IPS-NIHi11 (cell line): ENCODE results near the gene IQCN.

ENCODE experiments used
- DNase-seq: peaks from one replicate; pipeline ENCODE4 v3.0.0; 2012; ENCODE audit warnings: mixed read lengths, low spot score

Gene IQCN

DNA sequence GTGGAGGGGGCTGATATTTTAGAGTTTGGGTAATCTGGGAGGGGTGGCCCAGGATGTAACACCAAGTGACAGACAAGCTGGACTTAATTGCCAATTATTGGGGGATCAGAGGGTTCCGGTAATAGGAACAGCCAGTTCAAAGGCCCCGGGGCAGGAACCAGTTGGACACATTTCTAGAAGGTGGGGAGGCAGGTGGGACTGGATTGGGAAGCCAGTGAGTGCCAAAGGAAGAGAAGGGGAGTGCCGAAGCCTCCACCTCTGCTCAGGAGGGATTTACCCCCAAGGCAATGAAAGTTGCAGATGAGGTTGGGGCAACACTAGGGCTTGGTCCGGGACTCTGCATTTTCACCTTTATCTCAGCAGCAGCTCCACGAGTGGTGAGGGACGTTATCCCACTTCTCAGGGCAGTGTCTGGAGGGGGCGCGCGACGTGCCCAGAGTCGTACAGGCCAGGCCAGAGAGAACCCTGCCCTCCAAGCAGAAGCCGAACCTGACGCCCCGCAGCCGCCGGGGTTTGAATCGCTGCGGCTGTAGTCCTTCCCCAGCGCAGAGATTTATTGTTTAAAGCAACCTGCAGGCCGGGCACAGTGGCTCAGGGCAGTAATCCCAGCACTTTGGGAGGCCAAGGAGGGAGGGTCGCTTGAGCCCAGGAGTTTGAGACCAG, 12.9 kb upstream of the IQCN start:
- DNase-seq: no peak

DNA sequence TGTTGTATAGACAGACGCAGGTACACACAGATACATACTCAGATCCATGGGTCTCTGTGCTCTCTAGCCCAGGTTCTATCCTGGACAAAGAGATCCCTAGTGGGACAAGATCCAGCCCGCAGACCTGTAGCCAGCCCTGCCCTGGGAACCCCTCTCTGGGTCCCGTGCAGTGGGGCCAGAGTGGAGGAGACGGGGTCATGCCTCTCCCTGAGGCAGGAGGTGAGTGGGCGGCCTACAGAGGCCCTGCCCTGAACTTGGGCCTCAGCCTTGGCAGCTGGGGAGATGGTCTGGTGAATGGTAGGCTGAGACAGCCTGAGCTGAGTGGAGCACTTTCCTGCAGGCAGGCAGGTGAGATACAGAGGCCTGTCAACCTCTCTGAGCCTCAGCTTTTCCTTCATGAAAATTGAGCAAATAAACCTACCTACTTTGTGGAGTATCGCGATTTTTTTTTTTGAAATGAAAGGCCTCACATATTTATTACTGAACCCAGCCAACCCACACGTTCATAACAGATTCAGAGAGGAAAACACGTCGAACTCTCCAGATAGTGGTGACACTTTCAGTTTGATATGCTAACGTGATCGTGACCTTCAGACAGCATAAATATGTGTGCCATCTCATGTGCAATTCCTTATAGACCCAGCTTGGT, 10.6 kb upstream of the IQCN start:
- no peak for DNase-seq

DNA sequence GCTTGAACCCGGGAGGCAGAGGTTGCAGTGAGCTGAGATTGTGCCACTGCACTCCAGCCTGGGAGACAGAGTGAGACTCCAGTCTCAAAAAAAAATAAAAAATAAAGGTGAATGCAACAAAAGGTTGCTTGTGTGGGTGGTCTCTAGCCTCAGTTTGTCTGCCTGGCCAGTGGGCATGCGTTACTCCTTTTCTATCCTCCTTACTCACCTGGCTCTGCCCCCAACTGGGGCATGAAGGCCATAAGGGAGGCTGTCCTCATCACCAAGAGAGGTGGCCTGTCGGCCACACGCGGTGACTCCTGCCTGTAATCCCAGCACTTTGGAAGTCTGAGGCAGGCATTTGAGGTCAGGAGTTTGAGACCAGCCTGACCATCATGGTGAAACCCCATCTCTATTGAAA, 9.1 kb upstream of the IQCN start:
- no peak for DNase-seq

DNA sequence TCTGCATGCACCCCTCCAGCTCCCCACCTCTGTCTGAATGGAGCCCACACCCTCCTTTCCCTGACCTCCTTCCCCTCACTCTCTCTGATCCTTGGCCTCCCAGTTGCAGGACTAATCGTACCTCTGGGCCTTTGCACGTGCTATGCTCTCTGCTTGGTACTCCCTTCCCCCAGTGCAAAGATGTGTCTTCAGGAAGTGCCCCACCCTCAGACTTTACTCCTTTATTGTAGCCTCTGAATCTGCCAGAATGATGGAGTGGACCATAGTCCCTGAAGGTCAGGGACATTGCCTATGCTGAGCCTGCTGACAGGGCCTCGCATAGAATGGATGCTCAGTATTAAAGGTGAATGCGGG, 8.5 kb upstream of the IQCN start:
- no peak for DNase-seq

DNA sequence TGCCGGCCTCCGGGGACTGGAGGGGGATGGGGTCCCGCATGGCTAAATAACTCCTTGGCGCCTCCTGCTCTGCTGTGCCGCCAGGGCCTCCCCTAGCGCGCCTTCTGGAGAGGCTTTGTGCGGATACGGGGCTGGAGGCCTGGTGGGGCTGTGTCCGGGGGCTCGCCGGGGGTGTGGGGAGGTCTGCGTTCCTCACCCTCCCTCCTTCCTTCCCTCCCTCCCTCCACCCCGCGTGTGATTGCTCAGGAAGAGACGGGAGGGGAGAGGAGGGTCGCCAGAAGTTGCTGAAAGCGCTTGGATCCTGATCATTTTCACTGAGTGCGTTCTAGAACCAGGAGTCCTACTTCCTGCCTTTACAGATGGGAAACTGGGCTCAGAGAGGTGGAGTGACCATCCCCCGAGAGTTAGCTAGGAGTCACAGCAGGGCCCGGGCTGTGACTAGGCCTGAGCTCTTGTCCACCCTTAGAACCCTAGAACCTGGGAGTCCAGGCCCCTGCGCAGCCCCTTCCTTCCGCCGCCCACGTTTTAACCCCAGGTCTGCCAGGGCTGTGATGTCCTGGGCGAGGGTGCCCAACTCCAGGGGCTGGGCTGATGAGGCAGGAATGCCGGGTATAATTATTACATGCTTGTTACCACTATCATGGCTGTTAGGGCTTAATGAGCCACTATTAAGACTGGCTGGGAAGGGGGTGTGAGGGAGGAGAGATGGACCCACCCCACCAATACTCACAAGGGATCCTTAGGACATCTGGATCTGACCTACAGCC, 8.0 kb upstream of the IQCN start:
- no peak for DNase-seq

DNA sequence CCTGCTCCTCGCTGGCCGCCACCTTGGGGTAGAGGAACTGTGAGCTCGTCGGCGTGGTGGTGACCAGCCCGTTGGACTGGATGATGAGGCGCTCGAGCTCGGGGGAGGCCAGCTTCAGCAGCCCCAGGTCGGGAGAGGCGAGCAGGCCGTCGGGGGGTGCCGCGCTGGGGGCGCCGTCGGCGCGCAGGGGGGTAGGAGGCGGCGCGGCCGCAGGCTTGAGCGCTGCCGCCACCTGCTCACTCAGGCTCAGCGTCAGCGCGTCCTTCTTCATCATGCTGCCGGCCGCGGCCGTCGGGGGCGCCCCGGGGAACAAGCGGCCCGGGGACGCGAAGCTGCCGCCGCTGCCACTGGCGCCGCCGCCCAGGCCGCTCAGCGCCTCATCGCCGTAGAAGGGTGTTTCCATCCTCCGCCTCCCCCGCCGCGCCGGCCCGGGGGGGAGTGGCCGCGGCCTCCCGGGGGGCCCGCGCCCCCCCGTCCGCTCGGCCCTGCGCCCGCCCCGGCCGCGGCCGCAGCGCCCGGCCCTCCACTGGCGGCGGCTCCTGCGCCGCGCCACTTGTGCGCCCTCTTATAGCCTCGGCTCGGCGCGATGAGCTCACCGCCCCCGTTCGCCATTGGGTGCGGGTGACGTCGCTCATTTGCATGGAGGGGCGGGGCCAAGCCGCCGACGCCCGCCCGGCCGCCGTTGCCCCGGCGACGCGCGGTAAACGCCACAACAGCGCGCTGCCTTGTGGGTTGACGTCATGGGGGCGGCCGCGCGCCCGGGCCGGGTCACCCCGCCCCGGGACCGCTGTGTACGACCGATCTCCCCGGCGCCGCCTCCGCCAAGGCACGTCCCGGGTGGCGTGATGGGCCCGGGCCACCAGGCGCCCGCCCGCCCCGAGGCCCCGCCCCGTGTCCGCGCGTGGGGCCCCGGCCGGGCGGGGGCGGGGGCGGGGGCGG, 7.1 kb upstream of the IQCN start, which contains the start of gene JUND:
TSS of gene JUND (minus strand) at position 541 of the 939 bp plus-strand sequence. CDS start at position 403, 138 bp downstream.
- DNase-seq: peak; percentile 91

DNA sequence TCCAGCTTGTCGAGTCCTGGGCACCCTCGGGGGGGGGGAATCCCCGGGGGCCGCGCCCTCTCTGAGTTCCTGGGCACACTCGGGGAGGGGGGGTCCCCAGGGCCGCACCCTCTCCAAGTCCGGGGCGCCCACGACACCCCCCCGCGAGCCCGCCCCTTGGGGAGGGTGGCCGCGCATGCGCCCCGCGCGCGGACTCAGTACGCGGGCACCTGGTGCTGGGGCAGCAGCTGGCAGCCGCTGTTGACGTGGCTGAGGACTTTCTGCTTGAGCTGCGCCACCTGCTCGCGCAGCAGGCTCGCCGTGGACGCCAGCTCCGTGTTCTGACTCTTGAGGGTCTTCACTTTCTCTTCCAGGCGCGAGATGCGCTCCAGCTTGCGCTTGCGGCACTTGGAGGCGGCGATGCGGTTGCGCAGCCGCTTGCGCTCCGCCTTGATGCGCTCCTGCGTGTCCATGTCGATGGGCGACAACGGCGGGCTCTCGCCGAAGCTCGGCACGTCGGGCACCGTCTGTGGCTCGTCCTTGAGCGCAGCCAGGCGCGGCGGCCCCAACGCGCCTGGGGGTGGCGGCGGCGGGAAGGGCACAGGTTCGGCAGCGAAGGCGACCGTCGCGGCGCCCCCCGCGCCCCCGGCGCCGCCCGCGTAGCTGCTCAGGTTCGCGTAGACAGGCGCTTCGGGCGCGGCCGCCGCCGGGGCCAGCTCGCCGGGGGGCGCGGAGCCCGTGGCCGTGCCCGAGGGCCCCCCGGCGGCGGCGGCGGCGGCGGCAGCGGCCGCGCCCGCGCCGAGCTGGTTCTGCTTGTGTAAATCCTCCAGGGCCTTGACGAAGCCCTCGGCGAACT, 6.2 kb upstream of the IQCN start:
- peak; percentile 63 for DNase-seq

DNA sequence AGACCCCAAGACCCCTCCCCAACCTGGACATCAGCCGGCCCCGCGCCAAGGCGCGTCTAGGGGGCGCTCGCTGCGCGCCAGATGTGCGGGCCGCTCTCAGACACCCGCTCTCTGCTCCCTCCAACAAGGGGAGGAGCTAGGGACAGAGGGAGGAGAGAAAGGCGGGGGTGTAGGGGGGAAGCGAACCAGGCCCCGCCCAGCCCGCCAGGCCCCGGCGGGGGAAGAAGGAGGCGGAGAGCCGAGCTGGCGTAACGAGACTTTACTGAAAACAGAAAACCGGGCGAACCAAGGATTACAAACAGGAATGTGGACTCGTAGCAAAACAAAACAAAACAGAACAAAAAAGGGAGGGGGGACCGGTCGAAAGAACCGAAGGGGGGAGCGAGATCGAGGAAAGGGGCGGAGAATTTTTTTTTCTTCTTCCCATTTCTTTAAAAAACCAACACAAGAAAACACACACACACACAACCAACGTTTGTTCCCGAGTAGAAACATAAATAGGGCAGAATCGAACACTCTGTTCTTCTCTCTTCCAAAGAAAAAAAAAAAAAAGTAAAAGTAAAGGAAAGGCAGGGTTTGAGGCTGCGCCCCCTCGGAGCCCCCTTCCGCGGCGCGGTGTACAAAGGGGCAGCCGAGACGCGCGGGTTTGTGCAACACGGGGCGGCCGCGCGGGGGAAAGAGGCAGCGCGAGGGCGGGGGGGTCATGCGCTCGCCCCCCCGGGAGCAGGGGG, 5.4 kb upstream of the IQCN start:
- peak; percentile 90 for DNase-seq

DNA sequence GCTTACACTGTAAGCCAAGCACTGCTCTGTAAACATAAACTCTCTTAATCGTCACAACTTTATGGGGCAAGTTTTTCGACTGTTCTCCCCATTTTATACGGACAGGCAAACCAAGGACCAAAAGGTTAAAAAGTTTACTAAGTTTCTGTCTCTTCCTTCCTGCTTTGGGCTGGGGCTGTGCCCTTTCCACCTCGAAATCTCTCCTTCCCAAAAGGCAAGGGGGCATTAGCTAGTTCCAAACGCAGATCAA, 4.9 kb upstream of the IQCN start:
- no peak for DNase-seq

DNA sequence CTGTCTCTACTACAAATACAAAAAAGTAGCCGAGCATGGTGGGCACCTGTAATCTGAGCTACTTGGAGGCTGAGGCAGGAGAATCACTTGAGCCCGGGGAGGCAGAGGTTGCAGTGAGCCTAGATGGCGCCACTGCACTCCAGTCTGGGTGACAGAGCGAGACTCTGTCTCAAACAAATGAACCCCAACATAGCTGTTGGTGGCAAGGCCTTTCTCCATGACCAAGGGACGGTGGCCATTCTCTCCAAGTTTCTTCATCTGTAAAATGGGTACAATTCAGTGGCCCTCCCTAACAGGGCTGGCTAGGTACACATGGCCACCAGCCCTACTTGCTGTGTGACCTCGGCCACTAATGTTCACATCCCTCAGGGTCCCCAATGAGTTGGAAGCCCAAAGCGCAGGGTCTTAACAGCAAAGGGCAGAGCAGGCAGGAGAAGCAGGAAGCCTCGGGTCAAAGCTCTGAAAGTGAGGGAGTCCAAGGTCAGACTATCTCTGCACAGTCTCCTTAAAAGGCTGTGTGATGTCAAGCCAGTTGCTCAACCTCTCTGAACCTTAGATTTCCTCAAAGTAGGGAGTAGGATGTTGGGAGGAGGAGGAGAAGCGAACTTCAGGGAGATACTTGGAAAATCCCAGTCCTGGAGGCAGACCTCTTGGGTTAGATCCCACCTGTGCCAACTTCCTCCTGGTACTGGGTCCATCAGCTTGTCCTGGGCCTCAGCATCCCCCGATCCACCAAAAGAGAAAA, 4.4 kb upstream of the IQCN start:
- no peak for DNase-seq

DNA sequence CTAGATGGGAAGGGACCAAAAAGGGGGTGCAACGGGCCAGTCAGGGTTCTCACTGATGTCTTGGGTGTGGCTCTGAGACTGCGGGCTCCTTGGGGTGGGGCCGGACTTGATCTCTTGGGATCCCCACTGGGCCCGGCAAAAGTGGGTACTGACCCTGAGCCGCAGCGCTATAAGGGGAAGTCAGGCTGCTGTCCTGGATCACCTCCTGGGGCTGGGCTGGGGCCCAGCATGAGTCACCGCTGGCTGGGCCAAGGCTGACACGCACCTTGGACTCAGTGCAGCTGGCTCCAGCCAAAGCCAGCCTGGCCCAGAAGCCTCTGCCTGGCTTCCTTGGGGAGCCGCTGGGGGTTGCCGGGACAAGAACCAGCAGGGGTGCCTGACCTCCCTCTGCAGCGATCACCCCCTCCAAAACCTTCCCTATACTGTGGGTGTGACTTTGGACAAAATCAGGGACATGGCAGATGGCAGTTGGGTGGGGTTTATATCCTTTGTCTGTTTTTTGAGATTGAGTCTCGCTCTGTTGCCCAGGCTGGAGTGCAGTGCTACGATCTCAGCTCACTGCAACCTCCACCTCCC, 617 bp upstream of the IQCN start:
- peak; percentile 49 for DNase-seq

DNA sequence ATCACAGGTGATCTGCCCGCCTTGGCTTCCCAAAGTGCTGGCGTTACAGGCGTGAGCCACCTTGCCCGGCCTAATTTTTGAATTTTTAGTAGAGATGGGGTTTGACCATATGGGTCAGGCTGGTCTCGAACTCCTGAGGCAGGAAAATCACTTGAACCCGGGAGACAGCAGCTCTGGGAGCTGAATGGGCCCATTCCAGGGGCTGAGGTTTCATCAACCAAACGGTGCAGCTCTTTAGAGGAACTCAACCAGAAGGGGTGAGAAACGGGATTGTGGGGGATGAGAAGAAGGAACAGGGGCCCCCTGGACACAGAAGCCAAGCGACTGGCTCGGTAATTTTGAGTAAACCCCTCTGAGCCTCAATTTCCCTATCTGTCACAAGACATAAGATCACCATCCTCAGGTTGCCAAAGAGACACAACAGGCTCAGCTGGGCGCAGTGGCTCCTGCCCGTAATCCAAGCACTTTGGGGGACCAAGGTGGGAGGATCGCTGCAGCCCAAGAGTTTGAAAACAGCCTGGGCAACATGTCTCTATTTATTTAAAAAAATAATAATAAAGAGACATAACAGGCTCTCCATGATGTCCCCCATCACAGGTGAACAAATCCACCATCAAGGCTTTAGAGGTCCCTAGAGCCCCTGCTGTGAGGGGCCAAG, 562 bp downstream of the IQCN start:
- DNase-seq: no peak

DNA sequence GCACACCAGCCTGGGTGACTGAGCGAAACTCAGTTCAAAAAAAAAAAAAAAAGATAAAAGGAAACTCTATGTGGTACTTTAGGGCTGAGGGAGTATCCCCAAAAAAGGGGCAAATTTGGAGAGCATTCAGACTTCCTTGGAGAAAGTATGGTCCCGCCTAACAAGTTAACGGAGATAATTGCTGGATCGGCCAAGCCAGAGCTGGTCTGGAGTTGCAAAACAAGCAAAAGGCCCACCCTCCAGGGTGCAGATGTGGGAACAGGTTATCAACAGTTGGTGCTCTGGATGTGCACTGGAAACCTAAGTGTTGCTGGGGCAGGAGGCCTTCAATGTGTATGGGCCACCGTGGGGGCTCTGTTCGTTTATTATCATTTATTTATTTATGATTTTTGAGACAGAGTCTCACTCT, 2.8 kb downstream of the IQCN start:
- no peak for DNase-seq

DNA sequence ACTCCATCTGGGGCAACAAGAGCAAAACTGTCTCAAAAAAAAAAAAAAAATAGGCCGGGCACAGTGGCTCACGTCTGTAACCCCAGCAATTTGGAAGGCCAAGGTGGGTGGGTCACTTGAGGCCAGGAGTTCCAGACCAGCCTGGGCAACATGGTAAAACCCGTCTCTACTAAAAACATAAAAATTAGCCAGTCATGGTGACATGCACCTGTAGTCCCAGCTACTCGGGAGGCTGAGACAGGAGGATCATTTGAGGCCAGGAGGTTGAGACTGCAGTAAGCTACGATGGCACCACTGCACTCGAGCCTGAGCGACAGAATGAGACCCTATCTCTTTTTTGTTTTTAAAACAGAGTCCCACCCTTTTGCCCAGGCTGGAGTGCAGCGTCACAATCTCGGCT, 3.9 kb downstream of the IQCN start:
- no peak for DNase-seq

DNA sequence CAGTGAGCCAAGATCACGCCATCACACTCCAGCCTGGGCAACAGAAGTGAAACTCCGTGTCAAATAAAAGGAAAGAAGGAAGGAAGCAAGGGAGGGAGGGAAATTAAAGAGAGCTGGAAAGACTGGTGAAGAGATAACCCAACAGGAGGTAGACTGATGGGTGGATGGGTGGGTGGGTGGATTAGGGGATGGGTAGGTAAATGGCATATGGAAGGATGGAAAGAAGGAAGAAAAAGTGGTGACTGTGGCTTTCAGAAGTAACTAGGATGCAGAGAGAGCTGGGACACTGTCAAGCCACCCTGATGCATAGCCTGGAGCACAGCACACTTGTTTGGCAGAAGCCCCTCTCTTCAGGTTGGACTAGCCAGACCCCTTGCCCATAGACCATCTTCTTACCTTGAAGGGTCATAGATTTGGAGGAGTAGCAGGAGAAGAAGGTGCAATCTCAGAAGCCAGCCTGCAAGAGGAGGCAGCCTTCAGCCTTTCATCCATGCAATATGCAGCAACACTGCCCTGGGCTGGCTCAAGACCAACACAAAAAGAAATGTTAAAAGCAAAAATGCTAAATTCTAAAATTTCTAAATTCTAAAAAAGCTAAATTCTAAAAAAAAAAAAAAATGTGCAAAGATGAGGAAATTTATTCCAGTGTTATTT, 5.1 kb downstream of the IQCN start:
- no peak for DNase-seq

DNA sequence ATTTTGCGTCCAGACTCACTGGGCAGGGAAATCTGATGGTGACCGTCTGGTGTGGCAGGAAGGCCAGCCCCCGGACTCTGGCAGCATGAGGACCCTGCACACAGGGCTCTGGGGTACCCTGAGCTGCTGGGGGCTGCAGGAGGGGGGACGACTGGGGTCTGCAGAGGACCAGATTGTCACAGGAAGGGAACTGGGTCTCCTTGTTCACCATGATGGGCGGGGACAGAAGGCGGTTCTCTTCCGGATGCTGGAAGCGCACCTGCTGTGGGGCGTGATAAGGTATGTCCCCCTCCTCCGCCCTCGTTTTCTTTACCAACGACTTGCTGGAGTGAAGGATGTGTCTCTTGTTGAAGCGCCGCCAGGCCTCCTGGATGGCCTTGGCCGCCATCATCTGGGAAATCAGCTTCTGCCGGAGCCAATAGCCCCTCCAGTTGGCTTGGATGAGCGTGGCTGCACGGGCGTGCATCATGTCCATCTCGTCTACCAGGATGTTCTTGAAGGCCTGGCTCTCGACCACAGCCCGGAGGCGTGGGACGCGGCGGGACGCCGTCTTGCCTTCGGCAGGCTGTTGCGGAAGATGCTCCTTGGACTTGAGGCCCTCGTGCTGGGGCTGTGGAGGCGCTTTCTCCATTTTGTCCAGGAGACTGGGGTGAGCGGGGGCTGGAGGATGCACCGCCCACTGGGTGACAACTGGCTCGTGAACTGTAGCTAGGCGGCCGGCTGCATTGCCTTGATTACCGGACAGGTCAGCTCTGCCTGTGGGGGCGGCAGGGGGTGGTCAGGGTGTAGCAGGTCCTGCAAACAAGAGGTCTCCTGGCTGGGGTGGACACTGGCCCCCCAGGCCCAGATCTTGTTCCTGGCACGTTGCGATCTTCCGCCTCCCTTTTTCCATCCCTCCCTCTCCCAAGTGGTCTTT, 7.2 kb downstream of the IQCN start:
- no peak for DNase-seq

DNA sequence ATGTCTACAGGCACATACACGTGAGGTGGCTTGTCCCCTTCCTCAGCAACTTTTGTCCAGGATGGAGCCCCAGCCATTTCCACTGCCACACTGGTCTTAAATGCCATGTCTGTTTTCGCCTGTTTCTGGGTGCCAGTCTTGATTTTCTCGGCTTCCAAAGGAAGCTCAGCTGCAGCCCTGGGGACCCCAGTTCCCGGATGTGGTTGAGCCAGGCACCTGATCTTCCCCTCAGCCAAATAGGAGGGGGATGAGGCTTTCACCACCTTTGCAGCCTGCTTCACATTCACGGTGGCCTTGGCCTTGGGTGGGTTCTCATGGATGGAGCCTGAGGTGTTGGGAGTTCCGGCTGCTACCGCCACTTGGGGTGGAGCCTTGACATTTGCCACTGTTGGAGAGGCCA, 8.7 kb downstream of the IQCN start:
- DNase-seq: no peak
